ENCODE results near the gene MBP.

The MBP gene

DNA sequence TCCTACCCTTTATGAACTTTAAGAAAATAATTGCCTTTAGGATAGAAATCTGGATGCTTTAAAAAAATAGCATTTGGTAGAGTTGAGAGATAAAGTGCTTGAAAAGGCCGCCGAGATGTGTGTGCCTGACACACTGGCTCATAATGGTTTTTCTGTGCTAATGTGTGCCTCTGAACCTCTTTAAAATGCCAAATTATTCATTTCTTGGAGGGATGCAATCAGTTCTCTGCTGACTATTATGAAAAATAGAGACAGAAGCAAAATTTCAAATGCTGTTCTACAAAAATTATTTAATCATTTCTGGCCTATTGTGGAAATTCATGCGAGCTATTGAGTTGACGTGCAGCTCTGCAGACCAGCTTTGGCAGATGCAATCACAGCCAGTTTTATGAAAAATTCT lies 18.0 kb upstream of the MBP start:
- no peak for DNase-seq

DNA sequence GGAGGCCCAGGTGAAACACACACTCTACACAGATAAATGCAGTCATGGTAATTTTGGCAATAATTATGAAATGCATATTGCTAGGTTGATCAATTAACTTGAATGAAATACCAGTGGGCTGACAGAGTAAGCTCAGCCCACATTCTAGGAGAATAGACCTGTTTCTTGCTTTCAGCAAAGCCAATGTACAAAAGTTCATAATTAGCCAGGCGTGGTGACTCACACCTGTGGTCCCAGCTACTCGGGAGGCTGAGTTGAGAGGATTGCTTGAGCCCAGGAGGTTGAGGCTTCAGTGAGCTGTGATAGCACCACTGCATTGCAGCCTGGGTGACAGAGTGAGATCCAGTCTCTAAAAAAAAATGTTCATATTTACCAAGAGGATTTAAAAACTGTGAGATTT lies 15.7 kb upstream of the MBP start:
- no peak for DNase-seq

DNA sequence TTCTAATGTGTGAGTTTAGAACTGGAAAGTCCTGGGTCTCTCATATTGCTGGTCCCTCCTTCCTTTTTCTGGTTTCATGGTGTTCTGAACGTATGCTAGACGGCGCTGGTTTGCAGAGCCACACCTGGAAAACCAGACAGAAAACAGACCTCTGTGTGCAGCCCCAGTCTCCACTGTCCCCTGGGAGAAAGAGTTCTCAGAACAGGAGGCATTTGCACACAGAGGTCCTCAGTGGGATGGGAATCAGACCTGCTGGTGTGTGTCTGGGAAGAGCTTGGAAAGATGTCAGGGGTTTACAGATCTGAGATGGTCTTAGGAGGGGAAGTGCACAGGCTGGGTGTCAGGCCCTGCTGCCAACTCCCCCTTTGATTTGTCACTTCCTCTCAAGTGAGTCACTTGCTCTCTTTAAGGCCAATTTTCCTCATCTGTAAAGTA lies 14.9 kb upstream of the MBP start:
- DNase-seq = no peak

DNA sequence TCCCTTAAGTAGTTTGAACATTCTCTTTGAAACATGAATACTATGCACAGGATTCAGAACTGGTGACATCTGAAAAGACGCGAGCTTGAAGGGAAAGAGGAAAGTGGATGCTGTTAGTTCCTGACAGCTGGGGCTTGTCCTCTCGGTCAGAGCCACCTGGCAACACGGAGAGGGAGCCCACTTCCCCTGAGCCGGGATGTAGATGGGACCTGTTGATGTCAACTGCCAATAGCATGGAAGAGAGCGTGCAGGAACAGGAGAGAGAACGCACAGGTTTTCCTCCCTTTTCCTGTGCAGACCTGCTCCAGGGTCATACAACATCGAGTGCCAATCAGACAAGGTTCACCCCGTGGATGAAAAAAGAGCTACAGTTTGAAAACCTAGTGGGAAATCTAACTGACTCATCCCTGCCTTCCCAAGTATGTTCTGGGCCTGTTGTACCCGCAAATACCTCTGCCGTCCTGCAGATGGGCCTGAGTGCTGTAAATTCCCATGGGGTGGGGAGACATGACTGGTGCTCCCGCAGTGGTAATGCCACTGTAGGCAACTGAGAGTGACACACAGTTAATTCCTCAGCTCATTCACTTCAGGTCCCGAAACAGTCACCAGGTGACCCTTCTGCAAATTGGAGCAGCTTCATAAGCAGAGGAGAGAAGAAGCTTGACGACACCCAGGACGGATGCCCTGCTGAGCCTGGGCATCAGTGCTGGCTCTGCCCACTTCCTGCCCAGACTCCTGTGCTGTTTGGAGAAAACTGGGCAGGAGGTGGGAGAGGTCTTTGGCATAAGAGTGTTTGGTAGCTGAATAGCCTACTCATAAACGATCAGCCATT lies 13.9 kb upstream of the MBP start:
- DNase-seq = no peak

DNA sequence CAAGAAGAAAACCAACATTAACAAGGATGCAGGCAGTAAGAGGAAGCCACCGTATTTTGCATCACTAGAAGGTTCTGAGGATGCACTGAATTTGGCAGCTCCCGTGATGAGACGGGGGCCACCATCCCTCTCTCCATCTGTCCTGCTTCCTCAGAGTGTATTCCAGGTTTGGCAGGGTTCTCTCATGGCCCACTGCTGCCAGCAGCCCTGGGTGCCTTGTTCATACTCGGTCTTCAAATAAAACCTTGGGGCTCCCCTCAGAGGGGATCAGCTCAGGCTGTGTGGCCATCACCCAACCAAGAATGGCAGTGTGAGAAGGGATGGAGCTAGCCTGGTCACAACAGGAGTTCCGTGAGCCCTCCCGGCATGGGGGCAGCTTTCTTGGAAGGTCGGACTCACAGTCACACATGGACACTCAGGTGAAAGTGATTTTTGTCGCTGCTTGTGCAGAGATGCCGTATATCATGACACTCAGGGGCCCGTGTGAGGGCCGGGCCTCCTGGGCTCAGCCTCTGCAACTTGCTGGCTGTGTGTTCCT lies 12.8 kb upstream of the MBP start:
- no peak for DNase-seq

DNA sequence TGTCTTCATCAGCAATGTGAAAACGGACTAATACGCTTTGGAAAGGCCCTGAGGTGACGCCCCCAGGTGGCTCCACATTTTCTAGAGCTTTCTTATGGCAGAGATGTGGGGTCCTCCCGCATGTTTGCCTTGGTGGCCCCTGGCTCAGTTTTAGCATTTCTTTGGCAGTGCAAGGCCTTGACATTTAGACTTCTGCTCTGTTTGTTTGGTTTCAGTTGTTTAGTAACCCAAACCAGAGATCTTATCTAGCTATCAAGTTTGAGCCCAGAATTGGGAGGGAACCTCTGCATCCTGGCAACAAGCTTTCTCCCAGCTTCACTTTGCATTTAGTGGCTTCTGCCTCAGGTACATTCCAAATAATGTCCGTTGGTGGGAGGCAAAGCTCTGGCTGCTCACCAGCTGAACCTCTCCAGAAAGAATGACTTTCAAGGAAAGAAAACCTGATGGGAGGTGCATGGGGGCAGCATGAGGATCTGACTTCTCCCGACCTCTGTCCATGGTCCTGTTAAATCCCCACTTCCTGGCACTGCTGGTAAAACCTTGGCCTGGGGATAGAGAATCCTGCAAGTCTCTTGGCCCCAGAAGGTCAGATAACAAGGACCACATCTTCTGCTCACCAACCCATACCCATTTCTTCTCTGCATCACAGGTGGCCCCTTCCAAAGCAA lies 12.0 kb upstream of the MBP start:
- no peak for DNase-seq

DNA sequence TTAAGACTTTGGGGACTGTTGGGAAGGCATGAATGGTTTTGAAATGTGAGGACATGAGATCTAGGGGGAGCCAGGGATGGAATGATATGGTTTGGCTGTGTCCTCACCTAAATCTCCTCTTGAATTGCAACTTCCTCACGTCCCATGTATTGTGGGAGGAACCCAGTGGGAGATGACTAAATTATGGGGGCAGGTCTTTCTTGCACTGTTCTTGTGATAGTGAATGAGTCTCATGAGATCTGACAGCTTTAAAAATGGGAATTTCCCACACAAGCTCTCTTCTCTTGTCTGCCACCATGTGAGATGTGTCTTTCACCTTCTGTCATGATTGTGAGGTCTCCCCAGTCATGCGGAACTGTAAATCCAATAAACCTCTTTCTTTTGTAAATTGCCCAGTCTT lies 11.5 kb upstream of the MBP start:
- DNase-seq = no peak

DNA sequence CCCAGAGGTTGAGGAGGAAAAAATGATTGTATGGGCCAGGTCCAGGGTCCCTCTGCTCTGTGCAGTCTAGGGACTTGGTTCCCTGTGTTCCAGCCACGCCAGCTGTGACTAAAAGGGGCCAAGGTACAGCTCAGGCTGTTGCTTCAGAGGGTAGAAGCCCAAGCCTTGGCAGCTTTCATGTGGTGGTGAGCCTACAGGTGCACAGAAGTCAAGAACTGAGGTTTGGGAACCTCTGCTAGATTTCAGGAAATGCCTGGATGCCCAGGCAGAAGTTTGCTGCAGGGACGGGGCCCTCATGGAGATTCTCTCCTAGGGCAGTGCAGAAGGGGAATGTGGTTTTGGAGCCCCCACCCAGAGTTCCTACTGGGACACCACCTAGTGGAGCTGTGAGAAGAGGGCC lies 10.6 kb upstream of the MBP start:
- DNase-seq = no peak

DNA sequence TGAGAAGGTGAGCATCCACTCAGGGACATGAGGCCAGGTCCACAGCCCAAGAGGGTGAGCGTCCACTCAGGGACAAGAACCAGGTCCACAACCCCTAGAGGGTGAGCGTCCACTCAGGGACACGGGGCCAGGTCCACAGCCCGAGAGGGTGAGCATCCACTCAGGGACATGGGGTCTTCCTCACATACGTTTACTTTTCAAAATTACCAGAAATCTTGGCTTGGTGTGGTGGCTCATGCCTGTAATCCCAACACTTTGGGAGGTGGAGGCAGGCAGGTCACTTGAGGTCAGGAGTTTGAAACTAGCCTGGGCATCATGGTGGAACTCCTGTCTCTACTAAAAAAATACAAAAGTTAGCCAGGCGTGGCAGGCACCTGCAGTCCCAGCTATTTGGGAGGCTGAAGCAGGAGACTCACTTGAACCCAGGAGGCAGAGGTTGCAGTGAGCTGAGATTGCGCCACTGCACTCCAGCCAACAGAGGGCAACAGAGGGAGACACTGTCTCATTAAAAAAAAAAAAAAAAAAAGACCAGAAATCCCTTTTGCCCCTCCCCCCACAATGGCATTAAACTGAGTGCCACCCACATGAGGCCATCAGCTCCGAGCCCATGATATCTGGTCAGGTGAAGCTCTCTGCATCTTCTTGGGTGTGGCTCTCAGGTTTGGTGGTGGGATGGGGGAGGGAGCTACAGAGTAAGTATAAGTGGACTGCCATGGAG lies 9.0 kb upstream of the MBP start:
- no peak for DNase-seq

DNA sequence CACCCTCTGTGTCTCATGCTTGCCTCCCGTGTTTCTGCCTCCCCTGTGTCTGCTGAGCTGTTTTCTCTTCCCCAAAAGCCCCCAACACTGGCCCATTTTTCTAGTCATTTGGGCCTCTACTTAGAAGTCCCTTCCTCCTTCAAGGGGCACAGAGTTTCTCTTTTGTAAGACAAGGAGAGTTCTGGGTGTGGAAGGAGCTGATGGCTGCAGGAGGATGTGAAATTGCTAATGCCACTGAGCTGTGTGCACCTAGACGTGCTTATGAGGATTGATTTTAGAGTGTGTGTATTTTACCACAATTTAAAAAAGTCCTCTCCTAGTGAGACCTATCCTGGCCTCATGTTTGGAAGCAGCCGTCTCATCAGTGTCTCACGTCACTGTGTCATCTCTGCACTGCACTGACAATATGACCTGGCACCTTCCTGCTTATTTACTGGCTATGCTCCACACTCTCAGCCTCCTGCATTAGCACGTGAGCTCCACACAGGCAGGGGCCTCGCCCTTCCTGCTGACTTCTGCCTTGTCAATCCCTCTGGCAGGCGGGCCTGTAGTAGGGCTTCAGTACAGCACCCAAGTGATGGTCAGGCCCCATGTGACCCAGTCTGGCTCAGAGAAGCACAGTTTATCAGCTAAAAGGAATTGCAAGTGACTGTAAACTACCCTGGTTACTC lies 8.0 kb upstream of the MBP start:
- DNase-seq = peak in 1 of 2 donors; percentile 46

DNA sequence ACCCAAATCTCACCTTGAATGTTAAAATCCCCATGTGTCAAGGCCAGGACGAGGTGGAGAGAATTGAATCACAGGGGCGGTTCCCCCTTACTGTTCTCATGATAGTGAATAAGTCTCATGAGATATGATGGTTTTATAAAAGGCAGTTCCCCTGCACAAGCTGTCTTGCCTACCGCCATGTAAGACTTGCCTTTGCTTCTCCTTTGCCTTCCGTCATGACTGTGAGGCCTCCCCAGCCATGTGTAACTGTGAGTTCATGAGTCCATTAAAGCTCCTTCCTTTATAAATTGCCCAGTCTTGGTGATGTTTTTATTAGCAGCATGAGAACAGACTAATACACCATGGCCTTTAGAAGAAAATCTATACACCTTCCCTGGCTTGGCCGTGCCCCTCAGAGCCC lies 7.4 kb upstream of the MBP start:
- DNase-seq = no peak

DNA sequence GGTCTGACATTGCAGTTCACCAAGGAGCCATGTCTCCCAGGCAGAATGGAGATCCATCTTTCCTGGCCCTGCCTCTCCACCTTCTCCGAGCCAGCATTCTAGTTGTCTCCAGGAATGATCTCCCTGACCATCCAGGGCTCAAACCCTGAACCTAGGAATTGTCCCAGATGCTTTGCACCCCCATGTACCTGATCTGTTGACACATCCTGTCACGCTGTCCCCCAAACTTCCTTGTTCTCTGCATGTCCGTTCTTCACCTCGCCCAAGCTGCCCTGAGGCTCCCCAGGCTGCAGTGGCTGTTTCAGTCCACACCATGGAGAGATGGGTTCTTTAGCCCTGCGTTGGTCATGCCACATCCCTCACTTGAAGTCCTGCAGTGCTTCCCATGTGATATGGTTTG lies 7.0 kb upstream of the MBP start:
- no peak for DNase-seq

DNA sequence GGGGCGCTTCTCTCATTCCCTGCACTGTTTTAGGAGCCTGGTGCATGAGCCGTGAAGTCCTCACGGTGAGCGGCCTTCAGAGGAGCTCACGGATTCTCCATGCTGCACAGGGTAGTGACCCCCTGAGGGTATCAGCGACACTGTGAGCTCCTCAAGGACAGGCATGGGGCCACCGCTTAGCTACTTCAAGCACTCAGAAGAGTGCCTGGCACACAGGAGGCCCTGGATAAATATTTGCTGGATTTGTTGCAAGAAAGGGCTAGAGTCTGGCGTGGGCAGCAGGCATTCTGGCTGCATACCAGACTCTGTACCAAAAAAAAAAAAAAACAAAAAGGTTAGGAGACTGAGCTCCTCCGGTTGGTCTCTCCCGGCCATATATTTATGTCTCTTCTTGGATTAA lies 5.7 kb upstream of the MBP start:
- no peak for DNase-seq

DNA sequence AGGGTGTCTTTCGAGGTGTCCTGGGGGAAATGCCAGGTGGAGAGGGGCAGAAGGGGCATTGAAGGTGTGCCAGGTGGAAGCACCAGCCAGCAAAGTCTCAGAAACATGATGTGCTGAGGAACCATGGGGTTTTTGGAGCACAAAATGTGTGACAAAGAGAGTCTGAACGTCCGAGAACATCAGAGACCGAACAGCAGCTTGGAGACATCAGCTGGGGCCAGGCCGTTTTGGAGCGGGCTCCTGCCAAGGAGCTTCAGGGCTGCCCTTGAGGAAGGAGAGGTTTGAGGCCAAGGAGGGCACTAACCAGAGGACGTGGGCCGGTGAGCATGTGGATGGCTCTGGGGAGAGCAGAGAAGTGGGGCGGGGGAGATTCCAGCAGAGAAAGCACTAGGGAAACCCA lies 5.3 kb upstream of the MBP start:
- no peak for DNase-seq

DNA sequence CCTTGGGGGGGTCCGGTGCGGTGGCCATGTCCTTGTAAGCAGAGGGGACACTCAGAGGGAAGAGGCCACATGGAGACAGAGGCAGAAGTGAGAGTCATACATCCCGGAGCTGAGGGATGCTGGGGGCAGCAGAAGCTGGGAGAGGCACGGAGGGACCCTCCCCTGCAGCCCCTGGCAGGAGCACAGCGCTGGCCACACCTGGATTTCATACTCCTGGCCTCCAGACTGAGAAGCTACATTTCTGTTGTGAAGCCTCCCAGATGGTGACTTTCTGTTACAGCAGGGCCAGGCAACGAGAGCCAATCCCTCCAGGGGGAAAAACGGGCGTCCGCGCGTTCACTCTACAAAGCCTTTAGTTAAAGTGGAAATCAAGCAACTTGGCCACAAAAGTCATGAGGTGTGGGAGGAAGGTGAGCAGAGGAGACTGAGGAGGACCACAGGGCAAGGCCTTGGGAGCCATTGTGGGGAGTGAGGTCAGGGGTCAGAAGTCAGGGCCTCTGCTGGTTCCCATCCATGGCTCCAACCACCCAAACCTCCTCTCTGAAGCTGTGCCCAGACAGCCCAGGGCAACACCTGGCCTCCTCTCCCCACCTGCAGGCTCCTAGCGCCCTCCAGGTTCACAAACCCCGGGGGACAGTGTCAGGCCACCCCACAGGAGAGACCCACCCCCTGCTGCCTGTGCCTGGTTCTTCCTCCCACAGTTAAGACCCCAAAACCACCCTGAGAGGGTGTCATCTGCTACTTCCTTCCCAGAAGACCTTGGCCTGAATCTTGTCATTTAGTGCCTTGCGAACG lies 4.5 kb upstream of the MBP start:
- no peak for DNase-seq

DNA sequence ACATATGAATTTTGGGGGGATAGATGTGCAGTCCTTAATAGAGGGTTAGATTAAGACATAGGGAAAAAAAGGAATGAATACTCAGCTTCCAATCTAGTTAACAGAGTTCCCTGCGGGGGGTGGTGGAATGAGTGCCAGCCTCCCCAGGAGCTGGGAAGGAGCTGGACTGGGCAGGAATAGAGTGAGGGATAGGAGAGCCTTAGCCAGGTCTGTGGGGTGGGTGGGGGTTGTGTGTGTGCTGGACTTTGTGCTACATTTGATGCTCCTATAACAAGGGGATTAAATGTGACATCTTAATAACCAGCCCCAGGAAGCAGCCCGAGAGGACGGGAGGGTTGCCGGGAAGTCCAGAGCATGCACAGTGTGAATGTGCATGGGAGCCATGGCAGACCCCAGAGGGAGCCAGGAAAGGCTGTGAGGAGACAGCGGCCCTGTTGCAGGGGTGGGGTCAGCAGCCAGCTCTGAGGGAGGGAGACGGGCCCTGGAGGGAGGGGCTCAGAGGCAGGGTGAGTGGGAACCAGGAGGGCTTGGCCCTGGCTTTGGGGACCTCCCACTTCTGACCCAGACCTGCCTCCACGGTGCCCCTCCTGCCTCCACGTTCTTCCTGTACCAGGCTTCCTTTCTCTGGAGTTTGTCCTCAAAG lies 3.6 kb upstream of the MBP start:
- DNase-seq = no peak

DNA sequence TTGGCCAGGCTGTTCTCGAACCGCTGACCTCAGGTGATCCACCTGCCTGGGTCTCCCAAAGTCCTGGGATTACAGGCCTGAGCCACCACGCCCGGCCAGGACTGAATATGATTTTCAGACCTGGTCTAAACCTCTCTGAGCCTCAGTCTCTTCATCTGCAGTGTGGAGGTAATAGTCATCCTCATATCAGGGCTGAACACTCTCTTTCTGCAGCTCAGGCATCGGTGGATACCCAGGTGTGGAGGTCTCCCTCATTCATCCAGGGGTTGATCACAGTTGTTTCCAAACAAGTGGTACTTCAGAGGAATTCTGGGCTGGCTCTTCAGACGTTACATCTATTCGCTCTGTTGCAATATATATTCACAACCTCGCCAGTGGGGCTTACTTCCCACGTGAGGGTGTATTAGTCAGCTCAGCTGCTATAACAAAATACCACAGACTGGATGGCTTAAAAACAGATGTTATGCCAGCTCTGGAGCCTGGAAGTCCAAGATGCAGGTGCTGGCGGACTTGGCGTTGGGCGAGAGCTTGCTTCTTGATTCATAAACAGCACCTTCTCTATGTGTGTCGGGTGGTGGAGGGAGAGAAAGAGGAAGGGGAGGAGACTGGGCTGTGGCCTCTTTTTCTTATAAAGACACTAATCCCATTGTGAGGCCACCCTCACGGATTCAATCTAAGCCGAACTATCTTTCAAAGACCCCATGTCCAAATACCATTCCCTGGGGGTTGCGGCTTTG lies 2.9 kb upstream of the MBP start:
- DNase-seq = no peak

DNA sequence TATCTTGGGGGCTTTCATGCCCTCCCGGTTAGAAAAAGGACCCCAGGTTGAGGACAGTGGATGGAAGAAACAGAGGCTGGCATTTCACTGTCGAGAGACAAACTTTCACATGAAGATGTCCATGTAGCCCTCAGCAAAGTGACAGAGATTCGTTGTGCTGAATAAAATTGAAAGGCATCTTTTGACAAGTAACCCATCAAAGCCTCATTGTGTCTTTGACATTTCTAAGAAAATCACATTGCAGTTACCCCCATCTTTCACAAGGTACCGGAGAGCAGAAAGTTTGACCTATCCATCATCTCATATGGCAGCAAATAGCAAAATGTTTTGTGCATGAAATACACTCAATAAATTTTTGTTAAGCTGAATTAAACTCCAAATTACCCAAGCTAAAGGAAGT lies 2.0 kb upstream of the MBP start:
- no peak for DNase-seq

DNA sequence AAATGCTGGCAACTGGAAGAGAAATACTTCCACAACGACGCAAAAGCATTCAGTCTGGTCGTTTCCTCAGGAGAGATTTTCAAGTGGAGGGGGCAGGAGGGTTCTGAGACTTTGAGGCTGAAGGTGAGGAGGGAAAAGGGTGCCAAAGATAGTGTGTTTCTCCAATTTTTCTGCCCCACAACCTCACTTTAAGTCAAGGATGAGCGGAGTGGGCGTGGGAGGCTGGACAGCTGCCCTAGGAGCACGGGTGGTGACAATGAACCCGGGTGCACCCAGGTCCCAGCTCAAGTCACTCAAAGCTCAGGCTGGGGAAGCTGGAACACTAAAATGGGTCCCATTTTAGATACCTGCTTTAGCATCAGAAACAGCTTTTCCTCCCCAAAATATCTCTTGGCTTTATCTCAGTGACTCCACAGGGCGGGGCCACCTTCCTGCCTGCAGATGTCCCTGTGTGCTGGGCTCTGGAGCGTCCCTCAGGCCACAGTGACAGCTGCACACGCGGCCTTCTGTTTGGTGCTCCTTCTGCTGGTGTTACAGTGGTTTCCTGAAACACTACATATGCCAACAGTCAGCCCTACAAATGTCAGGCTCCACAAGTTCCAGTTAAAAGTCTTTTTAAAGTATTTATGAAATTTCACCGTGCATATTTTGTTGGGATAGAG lies 1.4 kb upstream of the MBP start:
- DNase-seq = no peak

DNA sequence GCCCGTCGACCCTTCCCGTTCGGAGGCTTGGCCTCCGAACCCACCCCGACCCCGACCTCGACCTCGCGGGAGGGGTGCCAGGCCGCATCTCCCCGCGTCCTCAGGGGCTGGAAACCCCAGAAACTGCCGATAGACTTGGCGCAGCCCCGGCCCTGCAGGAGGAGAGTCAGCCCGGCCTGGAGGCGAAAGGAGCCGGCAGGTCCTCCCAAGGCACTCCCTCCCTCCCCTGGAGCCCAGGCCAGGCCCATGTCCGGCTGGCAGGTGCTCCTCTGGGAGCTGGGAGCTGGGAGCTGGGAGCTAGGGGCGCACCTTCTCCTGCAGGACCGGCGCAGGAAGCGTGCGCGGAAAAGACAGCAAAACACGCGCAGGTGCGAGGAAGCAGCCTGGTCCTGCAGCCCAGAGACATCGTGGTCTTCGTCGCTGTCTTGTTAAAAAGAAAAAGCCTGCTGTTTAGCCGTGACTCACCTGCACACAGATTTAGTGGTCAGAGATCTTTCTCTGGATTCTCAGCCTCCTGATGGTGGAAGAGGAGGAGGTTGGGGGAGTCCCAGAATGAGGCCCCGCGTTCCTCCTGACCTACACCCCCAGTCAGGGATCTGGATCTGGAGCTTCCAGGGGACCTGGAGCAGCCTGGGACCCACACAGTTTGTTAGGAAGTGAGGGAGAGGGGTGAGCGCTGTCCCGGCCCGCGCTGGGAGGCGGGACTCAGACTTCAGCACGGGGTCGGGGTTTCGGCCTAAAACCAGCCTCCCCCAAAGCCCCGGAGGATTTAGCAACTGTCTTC lies 660 bp upstream of the MBP start:
- DNase-seq = no peak

Data from stimulated activated CD4-positive, alpha-beta T cell treated with anti-CD3 and anti-CD28 coated beads, Interleukin-2, amount 100 ng/mL, for 24 hours (primary cell).